Smooth muscle cell (in vitro differentiated cells): ENCODE results near the gene TNS2. TPM values are rescaled to one million over a fixed set of nuclear protein-coding genes. Genes with fewer than 3 reads are reported as not detected.

Experiments used
- DNase-seq: peaks from one replicate; lab custom pipeline; 2025; ENCODE audit not compliant: unreplicated experiment; lab: John Stamatoyannopoulos, UW
- H2AFZ ChIP-seq: fragments of 200-600 bp; sonication (generic); 2 replicates; pipeline ENCODE4 v1.6.0; 2016; ENCODE audit warnings: antibody characterized with exemption, low read depth, mild to moderate bottlenecking
- H3F3A ChIP-seq: fragments of 200-600 bp; sonication (generic); 2 replicates; pipeline ENCODE4 v1.6.0; 2017; ENCODE audit warnings: antibody characterized with exemption, low read depth
- H3K27ac ChIP-seq: fragments of 200-600 bp; sonication (generic); 2 replicates; pipeline ENCODE4 v1.5.1; 2016; ENCODE audit warnings: low read depth, mild to moderate bottlenecking
- H3K27me3 ChIP-seq: fragments of 200-600 bp; sonication (generic); 2 replicates; pipeline ENCODE4 v1.6.1; 2016; ENCODE audit warnings: low read depth, mild to moderate bottlenecking
- H3K36me3 ChIP-seq: fragments of 200-600 bp; sonication (generic); 2 replicates; pipeline ENCODE4 v1.5.1; 2016; ENCODE audit warnings: low read depth
- H3K4me1 ChIP-seq: fragments of 200-600 bp; sonication (generic); 2 replicates; pipeline ENCODE4 v1.5.1; 2016; ENCODE audit warnings: low read depth
- H3K4me2 ChIP-seq: fragments of 200-600 bp; sonication (generic); 2 replicates; pipeline ENCODE4 v1.6.0; 2016; ENCODE audit warnings: mild to moderate bottlenecking
- H3K4me3 ChIP-seq: fragments of 200-600 bp; sonication (generic); 2 replicates; pipeline ENCODE4 v1.5.1; 2016; ENCODE audit warnings: mild to moderate bottlenecking
- H3K79me2 ChIP-seq: fragments of 200-600 bp; sonication (generic); 2 replicates; pipeline ENCODE4 v1.6.0; 2016; ENCODE audit warnings: low read depth, mild to moderate bottlenecking
- H3K9ac ChIP-seq: fragments of 200-600 bp; sonication (generic); 2 replicates; pipeline ENCODE4 v1.6.0; 2016; ENCODE audit warnings: low read depth
- H3K9me3 ChIP-seq: fragments of 200-600 bp; sonication (generic); replicated peaks from 2 replicates; pipeline ENCODE4 v1.5.1; 2016; ENCODE audit warnings: low read depth
- H4K20me1 ChIP-seq: fragments of 200-600 bp; sonication (generic); 2 replicates; pipeline ENCODE4 v1.6.0; 2016; ENCODE audit warnings: low read depth
- WGBS: methylation state at CpG from one replicate; pipeline ENCODE4 v1.1.7; 2016; ENCODE audit warnings: low lambda C conversion rate; 5-methylcytosine and 5-hydroxymethylcytosine counted together
- polyA plus RNA-seq: library from polyadenylated mRNA; unstranded; fragments of >200 nt; fragmentation: Nextera tagmentation; extraction: Ambion mirVana; gene quantifications from 2 replicates; pipeline ENCODE4 v1.2.1, GENCODE V29; 2016
- total RNA-seq: library from RNA; depleted of rRNA; stranded (reverse); fragments of >200 nt; gene quantifications from 2 replicates; pipeline ENCODE4 v1.2.3, GENCODE V29; 2014
- TF ChIP-seq, protein P1 (sequence below): fragments of 200-600 bp; sonication (generic); IDR thresholded peaks from 2 replicates; pipeline ENCODE4 v1.5.1; 2017; ENCODE audit warnings: borderline replicate concordance, mild to moderate bottlenecking, antibody characterized with exemption; ENCODE audit not compliant: insufficient read depth, poor library complexity, severe bottlenecking

The TNS2 gene
- total and polyA plus RNA-seq, 2 experiments from 2014 or later = 9.3 to 17.4 TPM

DNA sequence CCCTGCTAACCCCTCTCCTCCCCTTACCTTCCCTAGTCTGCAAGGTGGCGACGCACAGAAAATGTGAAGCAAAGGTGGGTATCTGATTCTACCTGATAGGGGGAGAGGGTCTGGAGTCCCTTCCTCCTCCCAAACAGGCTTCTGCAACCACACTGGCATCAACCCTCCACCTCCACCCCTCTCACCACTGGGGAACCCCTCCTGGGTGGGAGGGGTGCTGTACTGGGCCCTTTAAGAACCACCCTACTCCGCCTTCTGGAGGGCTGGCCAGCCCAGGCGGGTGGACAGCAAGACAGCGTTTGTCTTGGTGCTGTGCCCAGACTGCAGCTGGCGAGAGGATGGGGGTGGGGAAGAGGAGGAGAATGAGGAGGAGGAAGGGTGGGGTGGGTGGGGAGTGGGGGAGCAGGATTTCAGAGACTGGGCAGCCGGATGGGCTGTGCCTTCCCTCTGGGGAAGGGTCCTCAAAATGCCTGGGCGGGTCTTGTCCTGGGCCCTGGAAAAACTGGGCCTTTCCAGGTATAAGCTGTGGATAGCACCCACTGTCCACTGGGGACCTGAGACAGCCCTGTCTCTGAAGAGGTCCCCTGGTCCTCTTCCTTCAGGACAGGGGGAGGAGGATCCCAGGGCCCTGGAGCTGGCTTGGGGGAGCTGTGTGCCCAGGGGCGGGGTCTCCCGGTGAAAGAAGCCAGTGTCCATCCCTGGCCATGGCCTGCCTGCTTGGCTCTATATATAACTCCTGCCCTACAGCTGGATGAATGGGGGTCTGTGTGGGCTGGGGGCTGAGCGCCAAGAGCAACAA lies 2.8 kb downstream of the TNS2 start:
- Histone ChIP-seq H3K27me3 (no peaks in the 10 kb centered on the region), H3K4me2 (peak overlapping the region; percentile 91), H3K4me1 (peaks cover 34% of the 10 kb centered on the region), H3K9ac (no peak overlapping the region), H3F3A (peaks cover 19% of the 10 kb centered on the region), H3K27ac (peak overlapping the region; percentile 83), H3K9me3 (no peaks in the 10 kb centered on the region), H4K20me1 (no peaks in the 10 kb centered on the region), H3K4me3 (no peak overlapping the region), H3K79me2 (peaks cover 12% of the 10 kb centered on the region), H3K36me3 (no peaks in the 10 kb centered on the region), H2AFZ (no peak overlapping the region)
- 71% methylated on average over 10 of the region's 11 CpGs for WGBS
- DNase-seq = no peak
- TF ChIP-seq, protein P1, sequence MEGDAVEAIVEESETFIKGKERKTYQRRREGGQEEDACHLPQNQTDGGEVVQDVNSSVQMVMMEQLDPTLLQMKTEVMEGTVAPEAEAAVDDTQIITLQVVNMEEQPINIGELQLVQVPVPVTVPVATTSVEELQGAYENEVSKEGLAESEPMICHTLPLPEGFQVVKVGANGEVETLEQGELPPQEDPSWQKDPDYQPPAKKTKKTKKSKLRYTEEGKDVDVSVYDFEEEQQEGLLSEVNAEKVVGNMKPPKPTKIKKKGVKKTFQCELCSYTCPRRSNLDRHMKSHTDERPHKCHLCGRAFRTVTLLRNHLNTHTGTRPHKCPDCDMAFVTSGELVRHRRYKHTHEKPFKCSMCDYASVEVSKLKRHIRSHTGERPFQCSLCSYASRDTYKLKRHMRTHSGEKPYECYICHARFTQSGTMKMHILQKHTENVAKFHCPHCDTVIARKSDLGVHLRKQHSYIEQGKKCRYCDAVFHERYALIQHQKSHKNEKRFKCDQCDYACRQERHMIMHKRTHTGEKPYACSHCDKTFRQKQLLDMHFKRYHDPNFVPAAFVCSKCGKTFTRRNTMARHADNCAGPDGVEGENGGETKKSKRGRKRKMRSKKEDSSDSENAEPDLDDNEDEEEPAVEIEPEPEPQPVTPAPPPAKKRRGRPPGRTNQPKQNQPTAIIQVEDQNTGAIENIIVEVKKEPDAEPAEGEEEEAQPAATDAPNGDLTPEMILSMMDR = no peak

DNA sequence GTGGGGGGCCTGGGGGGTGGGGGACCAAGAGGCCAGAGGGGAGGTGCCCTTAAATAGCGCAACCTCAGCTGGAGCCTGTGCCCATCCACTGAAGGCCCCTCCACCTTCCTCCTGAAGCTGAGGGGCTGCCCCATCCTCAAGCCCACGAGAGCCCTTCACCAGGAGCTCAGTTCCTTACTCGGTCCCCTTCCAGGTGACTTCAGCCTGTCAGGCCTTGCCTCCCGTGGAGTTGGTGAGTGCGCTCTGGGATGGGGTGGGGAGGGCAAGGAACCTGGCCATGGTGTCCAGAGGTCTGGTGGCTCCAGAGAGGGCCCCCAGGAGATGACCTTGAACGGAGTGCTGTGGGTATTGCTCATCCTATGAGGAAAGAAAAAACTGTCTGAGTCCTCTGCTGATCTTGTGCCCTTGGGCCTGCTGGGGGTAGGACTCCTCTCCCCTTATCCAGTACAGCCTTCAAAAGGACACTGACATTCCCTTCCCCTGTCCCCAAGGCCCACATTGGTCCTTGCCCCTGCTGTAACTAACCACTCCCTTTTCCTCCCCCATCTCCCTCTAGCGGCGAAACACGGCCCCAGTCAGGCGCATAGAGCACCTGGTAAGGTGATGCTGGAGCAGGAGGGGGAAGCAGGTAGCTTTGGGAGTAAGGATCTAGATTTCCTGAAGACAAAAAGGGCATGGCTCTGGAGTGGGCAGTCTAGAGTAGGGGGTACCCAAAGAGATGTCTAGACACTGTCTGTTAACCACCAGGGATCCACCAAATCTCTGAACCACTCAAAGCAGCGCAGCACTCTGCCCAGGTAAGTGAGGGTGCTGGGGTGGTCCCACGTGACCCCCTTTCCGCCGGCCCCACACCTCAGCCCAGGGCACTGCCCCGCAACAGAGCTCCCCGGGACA lies 3.6 kb downstream of the TNS2 start:
- peak overlapping the region; percentile 83 for H3K27ac ChIP-seq
- no peaks in the 10 kb centered on the region for H3K27me3 ChIP-seq
- H3K4me3 ChIP-seq = peak overlapping the region; percentile 57
- peaks cover 26% of the 10 kb centered on the region for H3K4me1 ChIP-seq
- no peak overlapping the region for H2AFZ ChIP-seq
- DNase-seq = no peak
- no peaks in the 10 kb centered on the region for H3K9me3 ChIP-seq
- peaks cover 14% of the 10 kb centered on the region for H3F3A ChIP-seq
- H4K20me1 ChIP-seq = no peaks in the 10 kb centered on the region
- WGBS = 34% methylated on average over 16 of the region's 16 CpGs
- peak overlapping the region; percentile 0 for H3K9ac ChIP-seq
- H3K36me3 ChIP-seq = no peaks in the 10 kb centered on the region
- H3K79me2 ChIP-seq = peaks cover 12% of the 10 kb centered on the region
- H3K4me2 ChIP-seq = peak overlapping the region; percentile 91
- TF ChIP-seq, protein P1 = peak; percentile 71

DNA sequence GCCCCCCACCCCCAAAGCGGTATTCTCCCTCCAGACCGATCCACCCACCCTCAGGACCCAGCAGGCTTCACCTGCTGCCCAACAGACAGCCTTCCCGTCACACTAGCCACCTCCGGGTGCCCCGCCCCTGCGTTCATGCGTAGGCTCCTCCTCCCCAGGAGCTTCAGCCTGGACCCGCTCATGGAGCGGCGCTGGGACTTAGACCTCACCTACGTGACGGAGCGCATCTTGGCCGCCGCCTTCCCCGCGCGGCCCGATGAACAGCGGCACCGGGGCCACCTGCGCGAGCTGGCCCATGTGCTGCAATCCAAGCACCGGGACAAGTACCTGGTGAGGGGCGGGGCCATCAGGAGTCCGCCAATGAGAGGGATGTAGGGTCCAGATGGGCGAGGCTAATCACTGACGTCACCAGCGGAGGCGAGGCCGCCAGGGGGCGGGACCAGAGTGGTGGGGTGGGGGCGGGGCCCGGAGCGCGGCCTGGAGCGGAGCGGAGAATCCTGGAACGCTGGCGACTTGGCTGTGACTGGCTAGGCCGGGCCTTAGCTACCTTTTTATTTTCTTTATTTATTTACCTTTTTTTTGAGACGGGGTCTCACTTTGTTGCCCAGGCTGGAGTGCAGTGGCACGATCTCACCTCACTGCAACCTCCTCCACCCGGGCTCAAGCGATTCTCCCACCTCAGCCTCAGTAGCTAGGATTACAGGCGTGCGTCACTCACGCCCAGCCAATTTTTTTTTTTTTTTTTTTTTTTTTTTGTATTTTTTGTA lies 4.4 kb downstream of the TNS2 start:
- peak; percentile 85 for DNase-seq
- Histone ChIP-seq H3K4me3 (peak overlapping the region; percentile 57), H3K79me2 (peaks cover 12% of the 10 kb centered on the region), H3K4me1 (peaks cover 19% of the 10 kb centered on the region), H3K4me2 (peak overlapping the region; percentile 91), H3K36me3 (no peaks in the 10 kb centered on the region), H3F3A (peaks cover 7% of the 10 kb centered on the region), H2AFZ (no peak overlapping the region), H3K9ac (peak overlapping the region; percentile 0), H3K27me3 (no peaks in the 10 kb centered on the region), H3K9me3 (no peaks in the 10 kb centered on the region), H4K20me1 (no peaks in the 10 kb centered on the region), H3K27ac (peak overlapping the region; percentile 83)
- TF ChIP-seq, protein P1 = no peak
- 9% methylated on average over 46 of the region's 48 CpGs for WGBS
